ENCODE data around the gene DSN1.

DNA sequence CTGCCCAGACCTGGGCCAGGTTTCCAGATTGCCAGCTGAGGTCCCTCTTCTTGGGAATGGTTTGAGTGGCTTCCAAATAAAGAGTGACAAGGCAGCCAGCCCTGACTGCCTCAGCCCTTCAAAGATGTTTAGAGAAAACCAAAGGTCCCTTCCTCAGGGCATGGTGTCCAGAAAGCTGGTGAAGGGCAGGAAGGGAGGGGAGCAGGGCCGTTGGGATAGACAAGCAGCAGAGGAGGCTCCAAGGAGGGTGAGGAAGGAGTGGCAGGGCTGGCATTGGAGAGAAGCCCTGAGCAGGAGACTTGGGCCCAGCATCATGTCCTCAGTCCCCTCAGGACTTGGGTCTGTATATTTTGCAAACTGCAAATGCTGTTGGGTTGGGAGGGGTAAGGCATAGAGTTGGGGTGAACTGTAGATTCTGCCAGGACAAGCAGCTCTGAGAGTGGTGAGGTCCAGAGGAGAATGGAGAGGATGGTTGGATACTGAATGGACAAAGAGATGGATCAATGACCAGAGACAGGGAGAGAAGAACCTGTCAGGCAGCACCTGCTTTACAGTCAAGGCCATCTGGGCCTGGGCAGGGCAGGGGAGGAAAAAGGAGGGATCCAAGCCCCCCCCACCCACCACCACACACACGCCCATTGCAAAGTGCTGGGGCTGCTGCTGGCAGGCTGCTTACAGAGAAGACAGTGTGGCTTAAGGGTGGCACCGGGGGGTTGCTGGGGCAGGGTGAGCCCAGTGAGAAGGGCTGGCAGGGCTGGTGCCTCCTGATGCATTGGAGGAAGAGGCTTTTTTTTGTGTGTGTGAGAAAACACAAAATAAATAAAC is 5.5 kb upstream of the DSN1 start:
- TF ChIP-seq, protein P1, sequence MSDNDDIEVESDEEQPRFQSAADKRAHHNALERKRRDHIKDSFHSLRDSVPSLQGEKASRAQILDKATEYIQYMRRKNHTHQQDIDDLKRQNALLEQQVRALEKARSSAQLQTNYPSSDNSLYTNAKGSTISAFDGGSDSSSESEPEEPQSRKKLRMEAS (IDR thresholded peaks at IDR 0.05): no peak
- TF ChIP-seq CREB1 (IDR thresholded peaks at IDR 0.05; ENCODE audit: low read depth) (no peak), RAD21 (IDR thresholded peaks at IDR 0.05; ENCODE audit: low read depth) (no peak), TCF12 (IDR thresholded peaks at IDR 0.05; ENCODE audit: low read depth) (no peak), YY1 (IDR thresholded peaks at IDR 0.05; ENCODE audit: low read depth) (no peak), TAF1 (IDR thresholded peaks at IDR 0.05; ENCODE audit: low read depth) (no peak), EP300 (IDR thresholded peaks at IDR 0.05; ENCODE audit: borderline replicate concordance) (no peak)
